ENCODE results near the gene POLN. TPM values are rescaled to one million over a fixed set of nuclear protein-coding genes. Genes with fewer than 3 reads are reported as not detected.

Gene POLN
- total RNA-seq, 1 experiment from 2014 or later = 0.26 TPM

- ChIA-PET POLR2A (ENCODE audit: unreplicated experiment) (no interaction called here), CTCF (interaction anchor here (0.6 kb wide), 1 partner anchor 752 kb away, joined by 3 read pairs; no protein-coding TSS in a partner anchor)
- Histone ChIP-seq H2AFZ (ENCODE audit: low read length) (no peak overlapping the region), H3K27me3 (ENCODE audit: low read length) (no peaks in the 10 kb centered on the region), H3K9ac (ENCODE audit: low read length) (no peak overlapping the region), H3K4me1 (ENCODE audit: insufficient read depth, low read length) (no peaks in the 10 kb centered on the region; the same call in 1 of the 2 replicates), H3K36me3 (ENCODE audit: low read depth, low read length) (no peaks in the 10 kb centered on the region), H3K79me2 (ENCODE audit: low read length) (no peaks in the 10 kb centered on the region), H3F3A (ENCODE audit: low read length, unreplicated experiment) (no peaks in the 10 kb centered on the region), H3K4me2 (ENCODE audit: low read length) (no peak overlapping the region), H3K9me2 (replicated peaks; ENCODE audit: low read length) (no peaks in the 10 kb centered on the region), H3K27ac (ENCODE audit: low read length) (no peak overlapping the region), H4K20me1 (ENCODE audit: low read length) (no peaks in the 10 kb centered on the region), H3K4me3 (ENCODE audit: low read length) (no peak overlapping the region), H3K9me3 (ENCODE audit: low read length) (no peaks in the 10 kb centered on the region)
- BruUV-seq (replicated peaks) = no TSS peak
- no peak for DNase-seq
- TF ChIP-seq CTCF (conservative IDR thresholded peaks at IDR 0.05; ENCODE audit: low read depth, low read length) (no peak), EZH2 (IDR thresholded peaks at IDR 0.05; ENCODE audit: low read length, unreplicated experiment) (no peak), EZH2phosphoT487 (IDR thresholded peaks at IDR 0.05; ENCODE audit: borderline replicate concordance, low read length) (no peak)
- intact Hi-C loops (cut with micrococcal nuclease) = no loop called here
- no peak for ATAC-seq
These were observed 100.0 kb downstream of the POLN start for GRCh38 chr4:2141762-2142451.

GRCh38 chr4:2141022-2141761 lies 100.7 kb downstream of the POLN start:
- Histone ChIP-seq H3K4me3 (ENCODE audit: low read length) (no peak overlapping the region), H3K27me3 (ENCODE audit: low read length) (no peaks in the 10 kb centered on the region), H3K9me3 (ENCODE audit: low read length) (no peaks in the 10 kb centered on the region), H3K9me2 (replicated peaks; ENCODE audit: low read length) (no peaks in the 10 kb centered on the region), H3K4me2 (ENCODE audit: low read length) (no peak overlapping the region), H3K79me2 (ENCODE audit: low read length) (no peaks in the 10 kb centered on the region), H4K20me1 (ENCODE audit: low read length) (no peaks in the 10 kb centered on the region), H3K4me1 (ENCODE audit: insufficient read depth, low read length) (no peaks in the 10 kb centered on the region; the same call in 1 of the 2 replicates), H3K9ac (ENCODE audit: low read length) (no peak overlapping the region), H3F3A (ENCODE audit: low read length, unreplicated experiment) (no peaks in the 10 kb centered on the region), H2AFZ (ENCODE audit: low read length) (no peak overlapping the region), H3K27ac (ENCODE audit: low read length) (no peak overlapping the region), H3K36me3 (ENCODE audit: low read depth, low read length) (no peaks in the 10 kb centered on the region)
- no peak for ATAC-seq
- intact Hi-C loops (cut with micrococcal nuclease) = no loop called here
- no peak for DNase-seq
- no peak for TF ChIP-seq EZH2 (IDR thresholded peaks at IDR 0.05; ENCODE audit: low read length, unreplicated experiment)
- TF ChIP-seq CTCF (conservative IDR thresholded peaks at IDR 0.05; ENCODE audit: low read depth, low read length) = no peak
- no peak for TF ChIP-seq EZH2phosphoT487 (IDR thresholded peaks at IDR 0.05; ENCODE audit: borderline replicate concordance, low read length)
- no TSS peak for BruUV-seq (replicated peaks)
- CTCF ChIA-PET = no interaction called here
- POLR2A ChIA-PET (ENCODE audit: unreplicated experiment) = no interaction called here

All from PC-3 (cell line).